GM12801 (cell line): ENCODE measurements around the gene FZD2.

Experiments
- CTCF ChIP-seq: IDR thresholded peaks from one replicate; pipeline ENCODE4 v1.5.1; 2011; ENCODE audit warnings: control low read depth; ENCODE audit not compliant: insufficient read length; ENCODE audit errors: extremely low read depth

The FZD2 gene

GRCh38 chr17:44602970-44603369, 45.7 kb downstream of the FZD2 start:
- no peak for TF ChIP-seq CTCF

- no peak for TF ChIP-seq CTCF
Measured at GRCh38 chr17:44604116-44604761, 47.0 kb downstream of the FZD2 start.

GRCh38 chr17:44604768-44605485, 47.6 kb downstream of the FZD2 start:
- TF ChIP-seq CTCF = no peak

GRCh38 chr17:44606658-44607057, 49.4 kb downstream of the FZD2 start:
- TF ChIP-seq CTCF = no peak

GRCh38 chr17:44607836-44608690, 50.8 kb downstream of the FZD2 start:
- TF ChIP-seq CTCF = no peak

- no peak for TF ChIP-seq CTCF
Measured at GRCh38 chr17:44608727-44609435, 51.6 kb downstream of the FZD2 start.

- TF ChIP-seq CTCF = no peak
Measured at GRCh38 chr17:44610331-44610730, 53.0 kb downstream of the FZD2 start.
